ENCODE results near the gene GNA15.
"Not testable (repeated sequence)": the region's sequence is repeated elsewhere in the genome, so short reads cannot be mapped to it uniquely, and the experiment has no call there.

The GNA15 gene, protein sequence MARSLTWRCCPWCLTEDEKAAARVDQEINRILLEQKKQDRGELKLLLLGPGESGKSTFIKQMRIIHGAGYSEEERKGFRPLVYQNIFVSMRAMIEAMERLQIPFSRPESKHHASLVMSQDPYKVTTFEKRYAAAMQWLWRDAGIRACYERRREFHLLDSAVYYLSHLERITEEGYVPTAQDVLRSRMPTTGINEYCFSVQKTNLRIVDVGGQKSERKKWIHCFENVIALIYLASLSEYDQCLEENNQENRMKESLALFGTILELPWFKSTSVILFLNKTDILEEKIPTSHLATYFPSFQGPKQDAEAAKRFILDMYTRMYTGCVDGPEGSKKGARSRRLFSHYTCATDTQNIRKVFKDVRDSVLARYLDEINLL

DNA sequence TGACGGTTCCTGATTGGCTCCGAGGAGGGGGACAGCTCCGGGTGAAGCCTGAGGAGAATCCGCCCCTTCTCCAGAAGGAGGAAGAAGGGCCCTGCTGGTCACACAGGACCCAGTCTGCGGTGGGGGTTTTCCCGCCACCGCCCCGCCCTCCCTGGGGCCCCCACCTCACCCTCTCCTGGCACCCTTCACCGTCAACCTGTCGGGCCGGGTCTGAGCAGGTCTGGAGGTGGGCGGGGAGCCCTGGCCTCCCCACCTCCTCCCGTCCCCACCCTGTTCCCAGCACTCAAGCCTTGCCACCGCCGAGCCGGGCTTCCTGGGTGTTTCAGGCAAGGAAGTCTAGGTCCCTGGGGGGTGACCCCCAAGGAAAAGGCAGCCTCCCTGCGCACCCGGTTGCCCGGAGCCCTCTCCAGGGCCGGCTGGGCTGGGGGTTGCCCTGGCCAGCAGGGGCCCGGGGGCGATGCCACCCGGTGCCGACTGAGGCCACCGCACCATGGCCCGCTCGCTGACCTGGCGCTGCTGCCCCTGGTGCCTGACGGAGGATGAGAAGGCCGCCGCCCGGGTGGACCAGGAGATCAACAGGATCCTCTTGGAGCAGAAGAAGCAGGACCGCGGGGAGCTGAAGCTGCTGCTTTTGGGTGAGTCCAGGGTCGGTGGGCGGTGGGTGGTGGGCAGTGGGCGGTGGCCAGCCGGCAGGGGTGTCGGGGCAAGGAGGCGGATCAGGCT lies at the start of gene GNA15:
TSS of gene GNA15 (plus strand) at position 73 of the 723 bp plus-strand sequence. CDS start at position 491, 418 bp downstream.
- DNase-seq (ENCODE audit: low spot score), result no peak

DNA sequence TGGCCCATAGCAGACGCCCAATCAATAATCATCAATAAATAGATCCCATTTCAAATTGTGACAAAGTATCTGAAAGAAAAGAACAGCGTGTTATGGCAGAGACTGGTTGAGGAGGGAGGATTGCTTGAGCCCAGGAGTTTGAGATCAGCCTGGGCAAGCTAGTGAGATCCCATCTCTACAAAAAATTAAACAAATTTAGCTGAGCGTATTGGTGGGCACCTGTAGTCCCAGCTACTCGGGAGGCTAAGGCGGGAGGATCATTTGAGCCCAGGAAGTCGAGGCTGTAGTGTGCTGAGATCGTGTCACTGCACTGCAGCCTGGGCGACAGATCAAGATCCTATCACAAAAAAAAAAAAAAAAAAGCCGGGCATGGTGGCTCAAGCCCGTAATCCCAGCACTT lies 48.1 kb upstream of the GNA15 start:
- no peak for DNase-seq (ENCODE audit: low spot score)

DNA sequence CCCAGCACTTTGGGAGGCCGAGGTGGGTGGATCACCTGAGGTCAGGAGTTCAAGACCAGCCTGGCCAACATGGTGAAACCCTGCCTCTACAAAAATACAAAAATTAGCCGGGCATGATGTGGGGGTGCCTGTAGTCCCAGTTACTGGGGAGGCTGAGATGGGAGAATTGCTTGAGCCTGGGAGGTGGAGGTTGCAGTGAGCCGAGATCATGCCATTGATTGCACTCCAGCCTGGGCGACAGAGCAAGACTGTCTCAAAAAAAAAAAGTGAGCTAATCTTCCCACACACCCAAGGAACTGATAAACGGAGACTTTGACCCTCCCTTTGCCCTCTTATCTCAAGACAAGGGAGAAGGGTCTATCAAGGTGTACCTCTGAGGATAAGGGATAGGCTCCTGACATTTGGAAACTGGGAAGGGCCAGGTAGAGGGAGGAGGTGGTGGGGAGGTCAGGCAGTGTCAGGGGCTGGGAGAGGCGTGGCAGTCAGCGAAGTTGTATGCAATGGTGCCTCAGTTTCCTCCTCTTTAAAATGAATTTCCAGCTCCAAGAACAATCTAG lies 46.5 kb upstream of the GNA15 start:
- not testable (repeated sequence) for DNase-seq (ENCODE audit: low spot score)

DNA sequence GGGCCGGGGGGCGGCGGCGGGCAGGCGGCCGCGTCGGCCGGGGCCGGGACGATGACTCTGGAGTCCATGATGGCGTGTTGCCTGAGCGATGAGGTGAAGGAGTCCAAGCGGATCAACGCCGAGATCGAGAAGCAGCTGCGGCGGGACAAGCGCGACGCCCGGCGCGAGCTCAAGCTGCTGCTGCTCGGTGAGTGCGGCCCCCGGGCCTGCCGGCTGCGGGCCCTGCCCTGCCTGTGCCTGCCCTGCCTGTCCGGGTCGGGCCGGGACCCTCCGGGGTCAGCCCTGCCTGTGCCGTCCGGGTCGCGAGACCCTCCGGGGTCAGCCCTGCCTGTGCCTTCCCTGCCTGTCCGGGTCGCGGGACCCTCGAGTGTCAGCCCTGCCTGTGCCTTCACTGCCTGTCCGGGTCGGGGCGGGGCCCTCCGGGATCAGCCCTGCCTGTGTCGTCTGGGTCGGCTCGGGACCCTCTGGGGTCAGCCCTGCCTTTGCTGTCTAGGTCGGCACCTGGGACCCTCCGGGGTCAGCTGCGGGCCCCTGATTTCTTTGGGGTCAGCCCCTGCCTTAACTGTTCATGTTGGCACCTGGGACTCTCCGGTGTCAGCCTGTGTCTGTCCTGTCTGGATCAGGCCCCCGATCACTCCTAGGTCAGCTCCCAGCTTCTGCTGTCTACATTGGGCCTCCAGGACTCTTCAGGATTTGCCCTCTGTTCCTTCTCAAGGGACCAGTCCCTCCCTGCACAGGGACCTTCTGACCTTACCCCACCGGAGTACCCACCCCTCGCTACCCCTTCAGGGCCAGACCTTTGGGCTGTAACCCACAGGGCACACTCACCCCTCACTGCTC lies 41.0 kb upstream of the GNA15 start:
- no peak for DNase-seq (ENCODE audit: low spot score)

DNA sequence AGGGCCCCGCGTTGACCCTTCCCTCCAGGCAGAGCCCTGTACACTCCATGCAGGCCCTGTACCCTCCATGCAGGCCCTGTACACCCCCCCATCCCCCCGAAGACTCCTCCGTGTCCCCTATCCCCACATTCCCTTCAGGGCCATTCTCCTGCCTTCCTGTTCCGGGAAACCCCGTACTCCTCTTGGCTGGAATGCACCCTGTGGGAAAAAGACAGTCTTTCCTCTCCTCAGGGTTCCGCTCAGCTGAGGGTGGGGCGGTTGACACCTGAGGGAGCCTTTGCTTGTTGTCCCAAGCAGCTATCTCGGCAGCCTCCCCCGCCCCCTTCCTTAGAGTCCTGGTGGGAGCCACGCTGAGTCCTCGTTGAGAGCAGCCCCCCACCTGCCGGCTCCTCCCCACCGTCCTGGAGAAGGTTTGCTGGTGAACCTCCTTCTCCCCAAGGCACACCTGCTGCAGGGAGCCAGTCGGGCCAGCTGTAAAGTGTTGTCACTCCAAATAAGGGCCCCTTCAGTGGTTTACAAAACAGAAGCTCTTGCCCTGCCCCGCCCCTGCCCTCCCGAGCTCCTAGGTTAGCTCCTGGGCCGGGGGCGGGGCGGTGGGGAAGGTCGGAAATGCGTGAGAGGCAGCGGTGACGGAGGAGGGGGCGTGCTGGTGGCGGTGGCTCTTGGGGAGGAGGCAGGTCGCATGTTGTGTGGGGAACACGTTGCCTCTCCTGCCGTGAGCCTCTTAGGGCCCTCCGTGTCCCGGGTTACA lies 40.2 kb upstream of the GNA15 start:
- no peak for DNase-seq (ENCODE audit: low spot score)

DNA sequence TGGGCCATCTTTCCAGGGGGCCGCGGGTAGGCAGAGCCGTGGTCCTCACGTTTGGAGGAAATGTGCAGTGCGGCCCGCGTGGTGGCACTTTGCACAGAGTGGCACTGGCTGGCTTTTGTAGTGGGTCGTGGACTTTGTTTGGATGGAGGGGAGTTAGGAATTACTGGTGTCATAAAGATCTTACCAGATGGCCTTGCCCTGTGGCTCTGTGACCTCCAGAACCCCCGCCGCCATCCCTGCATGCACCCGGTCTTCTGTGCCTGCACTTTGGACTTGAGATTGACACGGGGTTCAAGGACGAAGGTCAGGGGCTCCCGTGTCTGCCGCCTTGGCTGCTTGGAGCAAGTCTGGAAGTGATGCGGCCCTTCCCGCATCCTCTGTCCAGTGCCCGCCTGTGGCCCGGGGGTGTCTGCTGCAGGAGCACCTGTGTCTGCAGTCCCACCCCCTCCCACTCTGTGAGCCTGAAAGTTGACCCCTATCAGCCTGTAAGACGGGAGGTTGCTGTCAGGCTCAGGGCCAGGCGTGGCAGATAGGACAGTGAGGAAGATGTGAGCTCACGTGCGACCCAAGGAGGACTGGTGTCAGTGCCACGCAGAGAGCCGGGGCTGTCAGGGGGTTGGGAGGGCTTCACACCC lies 39.4 kb upstream of the GNA15 start:
- DNase-seq (ENCODE audit: low spot score), result no peak

DNA sequence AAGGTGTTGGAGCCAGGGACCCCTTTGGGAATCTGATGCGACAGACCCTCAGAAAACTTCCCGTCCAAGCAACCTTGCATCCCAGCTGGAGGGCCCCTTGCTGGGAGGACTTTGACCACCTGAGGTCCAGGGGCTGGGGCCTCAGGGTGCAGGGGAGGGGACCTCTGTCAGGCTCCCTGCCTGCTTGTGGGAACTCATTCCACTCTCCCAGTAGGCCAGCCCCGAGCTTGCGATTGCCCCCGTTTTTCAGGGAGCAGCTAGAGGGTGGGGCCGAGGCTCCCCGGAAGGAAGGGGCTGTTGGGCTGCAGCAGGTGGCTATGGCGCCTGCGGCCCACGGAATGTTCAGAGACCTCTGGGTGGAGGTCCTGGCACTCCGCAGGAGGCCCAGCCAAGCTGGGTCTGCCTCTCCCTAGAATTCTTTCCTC lies 38.9 kb upstream of the GNA15 start:
- DNase-seq (ENCODE audit: low spot score), result no peak

DNA sequence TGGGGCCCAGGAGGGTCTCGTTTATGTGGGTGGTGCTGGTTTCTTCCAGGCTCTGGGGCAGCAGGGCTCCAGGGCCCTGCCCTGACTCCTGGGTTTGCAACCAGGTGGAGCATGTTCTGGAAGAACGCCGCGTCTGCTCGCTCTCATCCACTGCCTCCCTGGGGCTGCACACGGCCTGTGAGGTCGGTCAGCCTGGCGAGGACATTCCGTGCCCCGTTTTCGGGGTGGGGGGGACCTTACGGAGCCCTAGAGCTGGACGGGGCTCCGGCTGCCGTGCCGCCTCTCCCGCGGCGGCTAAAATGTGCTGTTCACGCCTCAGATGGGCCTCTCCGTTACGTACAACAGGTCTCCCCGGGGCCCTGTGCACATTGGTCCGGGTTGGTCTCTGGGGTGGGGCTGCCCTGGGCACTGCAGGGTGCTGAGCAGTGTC lies 38.4 kb upstream of the GNA15 start:
- DNase-seq (ENCODE audit: low spot score), result no peak

DNA sequence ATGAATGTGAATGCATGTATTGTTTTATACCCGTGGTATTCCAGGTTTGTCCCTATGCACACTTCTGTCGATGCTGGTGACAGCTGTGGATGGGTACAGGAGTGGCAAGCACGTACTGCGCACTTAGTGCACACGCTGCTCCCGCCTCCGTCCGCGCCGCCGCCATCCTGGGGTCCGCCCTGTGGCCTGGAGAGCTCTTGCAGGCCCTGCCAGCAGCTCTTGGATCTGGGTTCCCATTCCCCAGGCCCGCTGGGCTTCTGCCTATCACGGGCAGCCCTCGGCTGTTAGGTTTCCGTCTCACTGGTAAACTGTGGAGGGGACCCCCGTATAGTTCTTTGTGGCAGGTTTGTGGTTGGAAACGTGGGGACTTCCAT lies 37.7 kb upstream of the GNA15 start:
- DNase-seq (ENCODE audit: low spot score), result no peak

DNA sequence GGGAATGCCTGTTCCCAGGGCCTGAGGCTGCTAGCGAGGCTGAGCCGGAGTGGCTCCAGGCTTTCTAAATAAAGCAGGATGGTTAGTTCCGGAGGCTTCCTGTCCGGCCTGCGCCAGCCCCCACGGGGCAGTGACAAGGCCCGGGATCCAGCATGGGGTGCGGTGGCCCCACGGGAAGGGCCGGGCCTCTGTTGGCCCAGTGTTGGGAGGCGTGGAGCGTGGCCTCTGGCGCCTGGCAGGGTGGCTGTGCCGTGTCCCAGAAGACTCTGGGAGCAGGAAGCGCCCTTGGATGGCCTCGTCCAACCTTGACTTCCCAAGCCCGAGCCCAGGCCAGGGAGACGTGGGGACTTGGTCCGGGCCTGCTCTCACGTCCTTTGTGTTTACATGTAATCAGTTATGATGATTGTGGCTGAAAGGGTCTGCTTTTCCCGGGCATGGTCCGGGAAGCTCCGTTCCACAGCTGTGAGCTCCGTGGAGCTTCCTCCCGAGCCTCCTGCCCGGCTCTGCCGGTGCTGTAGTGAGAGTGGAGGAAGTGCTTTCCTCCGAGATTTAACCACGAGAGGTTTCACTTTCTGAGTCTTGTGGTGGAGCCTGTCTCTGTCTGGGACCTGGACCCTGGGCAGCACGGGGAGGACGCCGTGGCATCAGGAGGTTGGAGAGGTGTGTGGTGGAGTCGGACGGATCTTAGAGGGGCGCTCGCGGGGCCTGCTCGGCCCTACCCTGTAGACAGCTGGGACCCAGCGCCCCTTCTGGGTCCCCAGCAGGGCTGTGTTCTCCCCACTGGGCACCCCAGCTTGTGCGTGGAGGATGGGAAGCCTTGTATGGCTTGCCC lies 37.1 kb upstream of the GNA15 start:
- DNase-seq (ENCODE audit: low spot score), result no peak

DNA sequence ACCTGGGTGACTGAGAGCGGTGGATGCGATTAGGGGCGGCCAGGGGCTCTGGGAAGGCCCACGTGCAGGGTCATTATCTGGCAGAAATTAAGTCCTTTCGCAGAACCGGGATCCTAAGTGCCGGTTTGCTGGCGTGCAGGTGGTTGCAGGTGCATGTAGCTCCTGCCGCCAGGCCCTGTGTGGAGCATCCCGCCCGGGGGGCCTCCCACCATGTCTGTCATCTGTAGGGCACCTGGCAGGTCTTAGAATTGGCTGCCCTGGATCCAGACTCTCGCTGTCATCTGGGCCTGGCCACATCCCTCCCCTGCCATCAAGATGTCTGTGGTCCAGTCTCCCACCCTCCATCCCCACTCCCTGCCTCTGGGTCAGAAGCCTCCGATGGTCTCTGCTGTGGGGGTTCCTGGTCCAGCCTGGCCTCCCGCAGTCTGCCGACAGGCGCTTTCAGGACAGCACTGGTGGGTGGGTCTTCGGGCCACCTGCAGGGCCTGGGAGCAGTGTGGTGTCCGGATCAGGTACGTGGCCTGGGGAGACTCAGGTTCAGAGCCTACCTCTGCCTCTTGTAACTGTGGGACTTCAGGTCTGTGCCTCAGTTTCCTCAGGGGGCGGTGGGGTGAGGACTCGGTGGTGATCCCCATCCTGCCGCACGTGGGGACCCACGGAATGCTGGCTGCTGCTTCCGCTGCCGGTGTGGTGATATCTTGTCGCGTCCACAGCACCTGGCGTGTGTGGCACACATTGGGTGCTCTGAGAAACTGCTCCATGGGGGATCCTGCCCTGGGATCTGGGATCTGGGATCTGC lies 36.3 kb upstream of the GNA15 start:
- no peak for DNase-seq (ENCODE audit: low spot score)

DNA sequence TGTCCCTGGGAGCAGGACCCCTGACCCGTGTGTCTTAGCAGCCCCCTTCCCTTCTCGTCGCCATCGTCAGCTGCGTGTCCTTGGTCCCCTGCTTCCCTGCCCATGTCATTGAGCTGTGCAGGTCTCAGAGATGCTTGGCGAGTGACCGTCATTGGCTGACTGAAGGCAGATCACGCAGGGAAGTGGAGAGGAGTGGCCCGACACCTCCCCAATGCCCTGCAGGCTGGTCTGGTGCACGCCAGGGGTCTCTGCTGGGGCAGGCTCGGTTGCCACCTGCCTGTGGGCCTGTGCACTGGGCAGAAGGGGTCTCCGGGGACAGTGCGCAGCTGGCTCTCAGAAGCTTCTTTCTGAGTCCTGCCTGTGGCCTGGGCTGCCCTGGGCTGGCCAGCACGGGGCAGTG lies 35.5 kb upstream of the GNA15 start:
- no peak for DNase-seq (ENCODE audit: low spot score)

DNA sequence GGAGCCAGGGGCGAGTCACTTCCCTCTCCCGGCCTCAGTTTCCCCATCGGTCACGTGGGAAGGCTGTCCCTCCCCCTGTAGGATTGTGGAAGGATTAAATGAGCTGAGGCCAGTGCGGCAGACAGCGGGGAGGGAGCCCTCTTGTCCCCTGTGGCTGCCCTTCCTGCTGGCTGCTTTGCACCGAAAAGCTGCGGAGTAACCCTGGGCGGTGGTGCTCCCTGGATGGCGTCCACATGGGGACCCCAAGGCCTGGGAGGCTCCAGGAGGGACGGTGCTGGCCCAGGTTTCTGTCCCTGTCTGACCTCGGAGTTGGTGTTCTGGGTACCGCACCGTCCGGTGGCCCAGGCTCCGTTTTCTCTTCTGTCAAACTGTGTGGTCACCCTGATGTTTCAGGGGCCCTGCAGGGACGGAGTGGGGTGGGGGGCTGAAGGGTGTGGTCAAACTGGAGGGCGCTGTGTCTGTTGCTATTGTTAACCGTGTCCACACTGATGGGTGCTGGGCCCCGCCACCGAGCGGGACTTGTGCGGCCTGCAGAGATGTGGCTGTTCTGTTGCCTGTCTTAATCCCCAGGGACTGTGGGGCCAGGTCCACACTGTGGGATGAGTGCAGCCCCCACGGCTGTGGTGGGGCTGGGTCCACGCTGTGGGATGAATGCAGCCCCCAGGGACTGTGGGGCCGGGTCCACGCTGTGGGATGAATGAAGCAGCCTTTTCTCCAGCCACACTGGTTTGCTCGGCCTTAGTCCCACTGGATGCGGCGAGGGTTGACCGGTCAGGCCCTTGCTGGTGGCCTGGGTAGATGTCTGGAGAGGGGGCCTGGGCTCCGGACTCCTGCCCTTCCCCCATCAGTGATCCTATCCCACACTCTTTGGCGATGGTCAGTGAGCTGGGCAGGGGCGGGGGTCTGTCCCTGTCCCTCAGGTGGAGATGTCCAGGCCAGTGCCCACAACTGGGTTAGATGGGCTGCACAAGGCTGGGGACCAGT lies 34.8 kb upstream of the GNA15 start:
- no peak for DNase-seq (ENCODE audit: low spot score)

DNA sequence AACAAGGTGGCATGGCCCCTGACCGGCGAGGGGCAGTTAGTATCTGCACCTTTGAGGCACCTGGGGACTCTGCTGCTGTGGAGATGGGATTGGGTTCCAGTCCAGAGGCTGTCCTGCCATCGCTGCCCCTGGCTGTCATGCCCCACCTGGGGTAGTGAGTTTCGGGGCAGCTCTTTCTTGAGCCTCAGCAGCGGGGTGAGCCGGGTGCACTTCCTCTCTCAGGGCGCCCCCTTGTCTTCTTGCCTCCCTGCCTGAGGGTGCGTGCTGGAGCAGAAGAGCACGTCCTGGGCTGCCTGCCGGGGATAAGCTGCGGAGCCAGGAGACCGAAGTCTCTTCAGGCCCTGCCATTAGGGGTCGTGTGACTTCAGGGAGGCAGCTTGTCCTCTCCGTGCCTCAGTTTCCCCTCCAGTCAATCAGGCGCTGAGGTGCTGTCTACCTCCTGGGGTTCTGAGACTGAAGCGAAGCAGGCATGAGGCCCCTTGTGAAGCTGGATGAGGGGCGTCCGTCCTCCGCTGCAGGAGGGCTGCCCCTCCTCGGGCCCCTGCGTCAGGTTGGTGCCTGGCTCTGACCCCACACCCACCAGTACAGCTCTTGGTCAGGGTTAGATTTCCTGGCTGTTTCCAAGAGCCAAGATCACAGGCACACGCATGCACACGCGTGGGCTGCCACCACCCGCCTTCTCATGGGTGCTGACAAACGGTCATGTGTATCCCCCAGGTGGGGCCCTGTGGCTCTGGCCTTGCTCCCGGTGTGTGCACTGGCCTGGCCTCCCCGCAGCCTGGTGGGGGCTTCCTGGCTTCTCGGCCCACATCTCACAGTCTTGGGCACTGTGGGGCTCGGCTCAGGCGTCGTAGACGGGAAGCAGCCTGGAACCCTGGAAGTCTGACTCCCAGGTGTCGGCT lies 33.3 kb upstream of the GNA15 start:
- no peak for DNase-seq (ENCODE audit: low spot score)

DNA sequence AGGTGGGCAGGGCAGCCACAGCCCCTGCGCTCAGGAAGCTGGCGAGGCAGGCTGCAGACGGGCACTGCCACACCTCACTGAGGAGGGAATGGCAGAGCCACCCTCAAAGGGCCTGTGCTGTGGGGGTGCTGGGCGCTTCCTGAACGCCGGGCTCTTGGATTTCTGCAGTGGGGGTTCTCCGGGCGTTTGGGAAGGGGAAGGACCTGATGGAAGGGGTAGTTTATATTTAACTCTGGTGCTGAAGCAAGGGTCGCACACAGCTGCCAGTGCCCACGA lies 31.2 kb upstream of the GNA15 start:
- no peak for DNase-seq (ENCODE audit: low spot score)

DNA sequence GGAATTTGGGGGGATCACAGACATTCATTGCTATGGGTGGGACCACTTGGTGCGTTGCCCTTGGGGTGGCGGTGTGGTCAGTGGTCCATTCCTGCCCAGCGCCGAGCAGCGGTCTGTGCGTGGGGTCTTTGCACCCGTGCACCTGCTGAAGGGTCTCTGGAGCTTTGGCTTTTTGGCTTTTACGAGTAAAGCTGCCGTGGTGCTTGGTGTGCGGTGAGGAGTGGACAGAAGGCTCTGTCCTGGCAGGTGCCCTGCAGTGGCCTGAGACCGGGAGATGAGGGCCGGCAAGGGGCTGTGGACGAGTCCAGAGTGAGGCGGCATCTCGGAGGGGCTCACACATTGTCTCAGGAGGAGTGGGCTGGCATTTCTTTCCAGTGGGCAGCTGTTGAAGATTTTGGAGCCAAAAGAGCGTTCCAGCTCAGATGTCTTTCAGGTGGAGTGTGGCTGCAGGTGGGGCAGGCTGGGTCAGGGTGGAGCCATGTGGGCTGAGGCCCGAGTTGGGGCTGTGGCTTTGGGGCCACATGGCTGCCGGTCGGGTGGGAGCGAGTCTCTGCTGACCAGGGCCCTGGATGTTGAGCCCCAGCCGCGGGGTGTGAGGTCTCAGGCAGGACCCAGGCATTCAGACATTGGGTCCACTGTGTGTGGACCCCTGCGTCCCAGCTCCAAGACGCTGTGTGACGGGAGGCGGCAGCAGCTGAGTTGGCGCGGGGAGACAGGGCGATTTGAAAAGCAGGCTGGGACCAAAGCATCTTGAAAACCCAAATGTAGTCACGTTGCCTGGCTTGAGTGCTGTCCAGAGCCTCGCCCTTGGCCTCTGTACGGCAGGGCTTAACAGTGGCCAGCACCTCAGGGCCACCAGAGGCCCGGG lies 30.0 kb upstream of the GNA15 start:
- no peak for DNase-seq (ENCODE audit: low spot score)
